ENCODE results near the gene BCR.

GRCh38 chr22:23181721-23182308 lies 1.5 kb downstream of the BCR start:
- no peak for TF ChIP-seq EZH2 (IDR thresholded peaks at IDR 0.05; ENCODE audit: borderline replicate concordance, insufficient read depth, low read depth, low read length, poor library complexity, severe bottlenecking)
- TF ChIP-seq CTCF (IDR thresholded peaks at IDR 0.05), result no peak

Data from B cell (primary cell).